ENCODE data around the gene FOXC2. TPM values are rescaled to one million over a fixed set of nuclear protein-coding genes. Genes with fewer than 3 reads are reported as not detected.

Gene FOXC2
- total and polyA plus RNA-seq, 9 of the 15 experiments (the other 6 are each of a cell fraction or from before 2014, with no cell fraction given) = 0.01 to 0.11 (median 0.10) TPM; not detected in 5

DNA sequence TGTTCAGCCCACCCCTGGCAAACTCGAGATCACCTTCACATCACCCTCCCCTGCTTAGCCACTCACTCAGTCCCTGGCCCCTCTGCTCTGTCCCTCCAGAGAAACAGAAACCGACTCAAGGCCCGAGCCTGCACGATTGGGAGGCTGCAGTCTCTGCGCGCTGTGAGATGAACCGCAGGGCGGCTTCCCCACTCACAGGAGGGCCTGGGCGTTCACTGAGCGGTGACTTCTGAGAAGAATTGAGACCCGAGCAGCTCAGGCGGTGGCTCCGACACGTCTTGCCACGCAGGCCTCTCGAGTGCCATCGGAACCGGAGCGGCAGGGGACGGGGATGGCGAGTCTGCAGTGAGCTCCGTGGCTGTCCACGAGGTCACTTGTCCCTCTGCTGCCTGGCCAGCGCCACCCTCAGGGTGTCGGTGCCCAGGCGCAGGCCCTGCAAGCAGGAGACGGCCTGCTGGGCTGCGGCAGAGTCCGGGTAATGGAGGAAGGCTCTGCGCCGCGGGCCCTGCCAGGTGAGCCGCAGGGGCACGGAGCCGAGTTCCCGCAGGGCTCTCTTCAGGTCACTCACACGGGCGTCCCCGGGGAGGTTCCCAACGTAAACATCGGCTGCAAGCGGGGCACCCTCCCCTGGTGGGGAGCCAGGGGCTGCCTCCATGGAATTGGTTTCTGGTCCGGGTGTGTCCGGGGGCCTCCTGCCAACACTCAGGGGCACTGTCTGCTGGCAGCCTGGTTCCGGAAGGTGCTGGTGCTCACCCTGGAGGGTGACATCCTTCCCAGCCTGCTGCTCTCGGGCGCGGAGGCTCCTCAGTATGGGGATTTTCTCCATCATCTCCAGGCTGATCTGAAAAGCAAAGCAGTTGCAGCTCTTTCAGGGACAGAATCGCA, 34.7 kb upstream of the FOXC2 start (continued):
- TF ChIP-seq CHD7 (IDR thresholded peaks at IDR 0.05; ENCODE audit: low read depth, low read length) = no peak
- TF ChIP-seq, protein P1, sequence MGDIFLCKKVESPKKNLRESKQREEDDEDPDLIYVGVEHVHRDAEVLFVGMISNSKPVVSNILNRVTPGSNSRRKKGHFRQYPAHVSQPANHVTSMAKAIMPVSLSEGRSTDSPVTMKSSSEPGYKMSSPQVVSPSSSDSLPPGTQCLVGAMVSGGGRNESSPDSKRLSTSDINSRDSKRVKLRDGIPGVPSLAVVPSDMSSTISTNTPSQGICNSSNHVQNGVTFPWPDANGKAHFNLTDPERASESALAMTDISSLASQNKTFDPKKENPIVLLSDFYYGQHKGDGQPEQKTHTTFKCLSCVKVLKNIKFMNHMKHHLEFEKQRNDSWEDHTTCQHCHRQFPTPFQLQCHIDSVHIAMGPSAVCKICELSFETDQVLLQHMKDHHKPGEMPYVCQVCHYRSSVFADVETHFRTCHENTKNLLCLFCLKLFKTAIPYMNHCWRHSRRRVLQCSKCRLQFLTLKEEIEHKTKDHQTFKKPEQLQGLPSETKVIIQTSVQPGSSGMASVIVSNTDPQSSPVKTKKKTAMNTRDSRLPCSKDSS (IDR thresholded peaks at IDR 0.05; ENCODE audit: low read depth, partially characterized antibody) = no peak
- TF ChIP-seq ZNF583 (CRISPR knock-in tag; IDR thresholded peaks at IDR 0.05) = no peak
- no peak for TF ChIP-seq ZNF316 (IDR thresholded peaks at IDR 0.05)
- TF ChIP-seq ZBTB7A (IDR thresholded peaks at IDR 0.05; ENCODE audit: borderline replicate concordance, control insufficient read depth, low read depth, low read length) = no peak
- TF ChIP-seq ATF7 (IDR thresholded peaks at IDR 0.05) = no peak
- no peak for TF ChIP-seq POLR3A (IDR thresholded peaks at IDR 0.05; ENCODE audit: borderline replicate concordance, extremely low read depth, insufficient read depth, insufficient read length)
- no peak for TF ChIP-seq ZNF445 (CRISPR knock-in tag; IDR thresholded peaks at IDR 0.05; ENCODE audit: low read depth)
